HG03064 (cell line): ENCODE data around the gene KRTAP5-8.
"Not testable (repeated sequence)": the region's sequence is repeated elsewhere in the genome, so short reads cannot be mapped to it uniquely, and the experiment has no call there.

Experiments used
- ATAC-seq: cut with Tn5 transposase; IDR thresholded peaks from one replicate; pipeline ENCODE4 v1.9.1; 2021; ENCODE audit warnings: low read depth; ENCODE audit not compliant: unreplicated experiment

KRTAP5-8 gene

DNA sequence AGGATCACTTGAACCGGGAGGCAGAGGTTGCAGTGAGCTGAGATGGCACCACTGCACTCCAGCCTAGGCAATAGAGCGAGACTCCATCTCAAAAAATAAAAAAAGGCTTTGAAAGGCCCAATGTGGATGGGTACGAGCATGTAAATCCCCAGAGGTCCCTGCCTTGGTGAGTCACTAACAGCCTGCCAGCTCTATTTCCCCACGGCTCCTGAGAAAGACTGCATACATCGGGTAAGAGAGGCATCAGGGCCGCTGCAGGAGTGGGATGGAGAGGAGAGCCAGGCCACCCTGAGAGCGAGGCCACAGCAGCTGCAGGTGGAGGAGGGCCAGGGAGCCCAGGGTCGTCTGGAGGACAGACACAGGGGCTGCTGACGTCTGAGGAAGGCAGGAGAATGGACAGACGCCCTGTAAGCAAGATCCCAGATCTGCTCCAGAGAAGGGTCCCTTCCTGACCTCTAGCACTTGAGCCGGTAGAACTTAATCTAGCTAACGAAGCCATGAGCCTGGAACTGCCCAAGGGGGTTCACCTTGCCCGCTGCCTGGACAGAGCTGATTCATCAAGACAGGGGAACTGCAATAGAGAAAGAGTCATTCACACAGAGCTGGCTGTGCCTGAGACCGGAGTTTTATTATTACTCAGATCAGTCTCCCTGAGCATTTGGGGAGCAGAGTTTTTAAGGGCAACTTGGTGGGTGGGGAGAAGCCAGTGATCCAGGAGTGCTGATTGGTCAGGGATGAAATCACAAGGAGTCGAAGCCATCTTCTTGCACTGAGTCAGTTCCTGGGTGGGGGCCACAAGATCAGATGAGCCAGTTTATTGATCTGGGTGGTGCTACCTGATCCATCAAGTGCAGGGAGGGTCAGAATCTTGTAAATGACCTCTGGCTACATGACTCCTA is 5.3 kb downstream of the KRTAP5-8 start:
- ATAC-seq, result no peak

GRCh38 chr11:71543866-71544265 is 6.0 kb downstream of the KRTAP5-8 start:
- ATAC-seq, result no peak

GRCh38 chr11:71544525-71545214 is 6.8 kb downstream of the KRTAP5-8 start:
- ATAC-seq, result no peak

GRCh38 chr11:71545405-71545966 is 7.7 kb downstream of the KRTAP5-8 start:
- ATAC-seq, result no peak

- ATAC-seq, result no peak
Observed at GRCh38 chr11:71548120-71548519, 10.3 kb downstream of the KRTAP5-8 start, which contains the start of gene KRTAP5-9. TSS of gene KRTAP5-9 (plus strand) at chr11:71548420. CDS start at chr11:71548658, 238 bp downstream.

GRCh38 chr11:71548716-71549151 is 10.9 kb downstream of the KRTAP5-8 start:
- ATAC-seq, result no peak

GRCh38 chr11:71551711-71552110 is 13.9 kb downstream of the KRTAP5-8 start:
- ATAC-seq, result no peak

DNA sequence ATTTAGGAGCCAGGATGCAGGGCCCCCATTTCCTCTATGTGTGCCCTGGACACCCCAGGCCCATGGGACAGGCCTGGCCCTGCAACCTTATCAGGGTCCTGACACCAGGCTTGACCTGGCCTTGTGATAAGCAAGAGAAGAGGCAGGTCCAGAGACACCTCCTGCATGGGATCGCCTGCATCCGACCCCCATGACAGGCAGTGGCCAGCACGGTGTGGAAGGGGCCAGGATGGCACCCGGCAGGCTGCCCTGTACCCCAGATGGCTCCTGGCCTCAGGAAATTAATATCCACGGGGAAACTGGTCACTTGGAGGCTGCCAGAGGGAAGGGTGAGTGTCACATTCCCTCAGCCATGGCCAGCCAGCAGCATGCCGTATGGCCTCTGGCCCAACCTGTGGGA is 17.2 kb downstream of the KRTAP5-8 start:
- no peak for ATAC-seq

DNA sequence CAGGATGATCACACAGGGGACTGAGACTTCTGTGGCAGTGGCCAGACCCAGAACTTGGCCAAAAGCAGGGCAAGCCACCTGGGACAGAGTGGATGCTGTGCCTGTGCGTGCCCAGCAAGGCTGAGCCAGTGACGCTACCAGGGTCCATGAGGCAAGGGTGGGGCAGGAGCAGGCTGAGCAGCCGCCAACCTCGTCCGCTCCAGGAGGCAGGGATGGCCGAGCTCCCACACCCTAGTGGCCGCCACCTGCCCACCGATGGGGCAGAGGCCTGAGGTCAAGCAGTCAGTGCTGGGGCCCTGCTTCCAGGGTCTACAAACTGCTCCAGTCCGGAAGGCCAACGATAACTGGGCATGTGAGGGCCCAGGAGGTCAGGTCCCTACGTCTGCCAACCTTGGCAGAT is 17.7 kb downstream of the KRTAP5-8 start:
- ATAC-seq, result no peak

DNA sequence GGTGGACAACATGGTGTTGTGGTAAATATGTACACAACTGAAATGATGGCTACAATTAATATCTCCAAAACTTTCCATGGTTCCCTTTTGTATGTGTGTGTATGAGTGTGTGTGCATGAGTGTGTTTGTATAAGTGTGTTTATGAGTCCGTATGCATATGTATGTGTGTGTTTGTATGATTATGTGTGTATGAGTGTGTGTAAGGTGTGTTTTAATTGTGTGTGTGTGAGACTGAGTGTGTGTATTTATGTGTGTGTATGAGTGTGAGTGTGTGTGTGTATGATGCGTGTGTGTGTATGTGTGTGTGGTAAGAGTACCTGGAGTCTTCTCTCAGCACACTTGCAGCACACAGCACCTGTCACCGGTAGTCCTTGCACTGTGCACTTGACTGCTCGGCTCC is 18.2 kb downstream of the KRTAP5-8 start:
- no peak for ATAC-seq

- ATAC-seq, result no peak
Observed at GRCh38 chr11:71557257-71557656, 19.4 kb downstream of the KRTAP5-8 start.

DNA sequence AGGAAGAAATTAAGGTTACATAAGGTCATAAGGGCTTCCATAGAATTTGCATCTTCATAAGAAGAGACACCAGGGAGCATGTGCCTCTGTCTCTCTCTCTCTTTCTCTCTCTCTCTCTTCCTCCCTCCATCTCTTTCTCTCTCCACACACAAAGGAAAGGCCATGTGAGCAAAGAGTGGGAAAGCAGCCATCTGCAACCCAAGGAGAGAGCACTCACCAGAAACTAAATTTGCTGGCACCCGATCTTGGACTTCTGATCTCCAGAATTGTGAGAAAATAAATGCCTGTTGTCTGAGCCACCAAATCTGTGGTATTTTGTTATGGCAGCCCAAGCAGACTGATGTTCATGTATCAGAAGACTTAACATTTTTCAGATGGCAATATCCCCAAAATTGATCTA is 21.2 kb downstream of the KRTAP5-8 start:
- ATAC-seq, result no peak

- no peak for ATAC-seq
Observed at GRCh38 chr11:71562120-71562519, 24.3 kb downstream of the KRTAP5-8 start.

- no peak for ATAC-seq
Observed at GRCh38 chr11:71563406-71563805, 25.6 kb downstream of the KRTAP5-8 start.

- ATAC-seq, result no peak
Observed at GRCh38 chr11:71564430-71564829, 26.6 kb downstream of the KRTAP5-8 start.

DNA sequence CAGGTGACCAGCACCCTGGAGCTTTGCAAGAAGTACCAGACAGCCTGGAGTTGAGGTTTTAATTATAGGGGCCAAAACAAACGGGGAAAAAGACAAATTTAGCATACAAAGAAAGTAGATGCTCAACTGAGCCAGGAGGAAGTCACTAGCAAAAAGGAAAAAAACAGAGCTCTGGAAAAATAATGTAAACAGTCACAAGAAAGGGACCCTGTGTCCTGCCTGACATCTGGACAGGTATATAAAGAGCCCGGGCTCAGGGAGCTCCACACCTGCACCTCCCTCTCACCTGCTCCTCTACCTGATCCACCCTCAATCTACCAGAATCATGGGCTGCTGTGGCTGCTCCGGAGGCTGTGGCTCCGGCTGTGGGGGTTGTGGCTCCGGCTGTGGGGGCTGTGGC is 27.4 kb downstream of the KRTAP5-8 start, which contains the start of gene KRTAP5-10:
TSS of gene KRTAP5-10 (plus strand) at position 301 of the 400 bp plus-strand sequence. CDS start at position 326, 25 bp downstream.
- ATAC-seq, result no peak

DNA sequence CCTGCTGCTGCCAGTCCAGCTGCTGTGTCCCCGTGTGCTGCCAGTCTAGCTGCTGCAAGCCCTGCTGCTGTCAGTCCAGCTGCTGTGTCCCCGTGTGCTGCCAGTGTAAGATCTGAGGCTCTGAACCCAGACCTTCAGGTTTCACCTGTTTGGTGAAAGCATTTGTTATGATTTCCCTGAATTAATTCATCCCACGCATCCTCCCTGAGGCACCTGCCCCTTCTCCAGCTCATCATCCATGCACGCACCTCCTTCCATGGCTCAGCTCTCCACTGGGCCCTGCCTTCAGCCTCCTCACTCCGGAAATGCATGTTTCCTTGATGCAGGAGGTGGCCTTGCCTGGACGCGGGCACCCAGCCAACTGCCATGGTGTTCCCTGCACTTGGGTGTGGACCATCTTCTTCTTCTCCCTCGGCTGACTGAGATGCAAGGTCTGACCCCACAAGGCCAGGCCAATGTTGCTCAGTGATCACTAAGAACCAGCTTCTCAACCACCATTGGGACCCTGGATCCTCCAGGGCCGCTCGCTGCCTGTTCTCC is 28.3 kb downstream of the KRTAP5-8 start:
- ATAC-seq, result no peak

GRCh38 chr11:71566626-71567599 is 29.1 kb downstream of the KRTAP5-8 start:
- ATAC-seq, result not testable (repeated sequence)

- ATAC-seq, result not testable (repeated sequence)
Observed at GRCh38 chr11:71567633-71568032, 29.8 kb downstream of the KRTAP5-8 start.
